ENCODE measurements around the gene AIF1L. TPM values are rescaled to one million over a fixed set of nuclear protein-coding genes. Genes with fewer than 3 reads are reported as not detected.

Gene AIF1L
- polyA plus RNA-seq, 1 donor (not counting 4 experiments of a cell fraction or from before 2014, with no cell fraction given) = 1.5 TPM

DNA sequence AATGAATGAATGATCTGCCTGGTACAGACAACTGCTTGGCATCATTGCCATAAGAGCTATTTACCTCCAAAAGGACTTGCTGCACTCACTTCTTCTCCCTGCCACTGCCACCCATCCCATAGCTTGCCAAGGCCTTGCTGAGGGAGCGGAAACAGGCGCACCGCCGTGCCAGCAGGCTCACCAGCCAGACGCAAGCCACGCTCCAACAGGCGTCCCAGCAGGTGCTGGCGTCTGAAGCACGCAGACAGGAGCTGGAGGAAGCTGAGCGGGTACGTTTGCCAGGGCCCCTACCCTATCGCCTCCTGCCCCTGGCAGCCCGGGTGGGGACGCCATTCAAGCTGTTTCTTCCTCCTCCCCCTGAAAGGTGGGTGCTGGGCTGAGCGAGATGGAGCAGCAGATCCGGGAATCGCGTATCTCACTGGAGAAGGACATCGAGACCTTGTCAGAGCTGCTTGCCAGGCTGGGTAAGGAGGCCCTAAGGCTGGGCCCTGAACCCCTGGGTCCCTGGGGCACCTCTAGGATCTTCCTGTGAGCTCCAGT lies 8.9 kb upstream of the AIF1L start:
- DNase-seq (ENCODE audit: low read depth, low spot score) = no peak
- Histone ChIP-seq H3K4me3 (ENCODE audit: control insufficient read depth in 2 of 3, extremely low read depth in 1 of 3, insufficient read depth in 2 of 3, low read depth in 1 of 3, low read length in 3 of 3) (no peak overlapping the region), H3K36me3 (ENCODE audit: control insufficient read depth in 2 of 2, extremely low read depth in 1 of 2, insufficient read depth in 2 of 2, low read length in 2 of 2) (no peaks in the 10 kb centered on the region), H3K9ac (ENCODE audit: control insufficient read depth, extremely low read depth, insufficient read depth, low read length) (no peak overlapping the region), H3K4me2 (ENCODE audit: control insufficient read depth, extremely low read depth, insufficient read depth, low read depth, low read length) (no peak overlapping the region), H3K4me1 (ENCODE audit: control insufficient read depth, extremely low read depth, insufficient read depth, low read length) (peaks cover 6% of the 10 kb centered on the region), H3K27me3 (ENCODE audit: control insufficient read depth, extremely low read depth, insufficient read depth, low read length) (peaks cover 5% of the 10 kb centered on the region), H4K20me1 (ENCODE audit: control insufficient read depth, extremely low read depth, insufficient read depth, low read length) (no peaks in the 10 kb centered on the region), H2AFZ (ENCODE audit: control insufficient read depth, low read length) (no peak overlapping the region), H3K27ac (ENCODE audit: control insufficient read depth, insufficient read depth, low read length) (no peak overlapping the region), H3K9me1 (ENCODE audit: control insufficient read depth, extremely low read depth, insufficient read depth, low read length) (no peaks in the 10 kb centered on the region), H3K9me3 (ENCODE audit: control insufficient read depth, low read depth, low read length) (no peaks in the 10 kb centered on the region), H3K79me2 (ENCODE audit: control insufficient read depth, insufficient read depth, low read length) (no peaks in the 10 kb centered on the region)
- TF ChIP-seq, protein P1, sequence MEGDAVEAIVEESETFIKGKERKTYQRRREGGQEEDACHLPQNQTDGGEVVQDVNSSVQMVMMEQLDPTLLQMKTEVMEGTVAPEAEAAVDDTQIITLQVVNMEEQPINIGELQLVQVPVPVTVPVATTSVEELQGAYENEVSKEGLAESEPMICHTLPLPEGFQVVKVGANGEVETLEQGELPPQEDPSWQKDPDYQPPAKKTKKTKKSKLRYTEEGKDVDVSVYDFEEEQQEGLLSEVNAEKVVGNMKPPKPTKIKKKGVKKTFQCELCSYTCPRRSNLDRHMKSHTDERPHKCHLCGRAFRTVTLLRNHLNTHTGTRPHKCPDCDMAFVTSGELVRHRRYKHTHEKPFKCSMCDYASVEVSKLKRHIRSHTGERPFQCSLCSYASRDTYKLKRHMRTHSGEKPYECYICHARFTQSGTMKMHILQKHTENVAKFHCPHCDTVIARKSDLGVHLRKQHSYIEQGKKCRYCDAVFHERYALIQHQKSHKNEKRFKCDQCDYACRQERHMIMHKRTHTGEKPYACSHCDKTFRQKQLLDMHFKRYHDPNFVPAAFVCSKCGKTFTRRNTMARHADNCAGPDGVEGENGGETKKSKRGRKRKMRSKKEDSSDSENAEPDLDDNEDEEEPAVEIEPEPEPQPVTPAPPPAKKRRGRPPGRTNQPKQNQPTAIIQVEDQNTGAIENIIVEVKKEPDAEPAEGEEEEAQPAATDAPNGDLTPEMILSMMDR (optimal IDR thresholded peaks at IDR 0.05 in 1 of 3, IDR thresholded peaks at IDR 0.05 in 1 of 3, conservative IDR thresholded peaks at IDR 0.05 in 1 of 3; ENCODE audit: extremely low read depth in 1 of 3, insufficient read depth in 2 of 3, low read length in 3 of 3) = no peak
- no peak for TF ChIP-seq EZH2 (IDR thresholded peaks at IDR 0.05; ENCODE audit: low read length)
- dilution Hi-C loops (cut with MboI; ENCODE audit: extremely low pct_ligation_motif_present, low sequenced_read_pairs) = no loop called here
- no peak for FAIRE-seq

DNA sequence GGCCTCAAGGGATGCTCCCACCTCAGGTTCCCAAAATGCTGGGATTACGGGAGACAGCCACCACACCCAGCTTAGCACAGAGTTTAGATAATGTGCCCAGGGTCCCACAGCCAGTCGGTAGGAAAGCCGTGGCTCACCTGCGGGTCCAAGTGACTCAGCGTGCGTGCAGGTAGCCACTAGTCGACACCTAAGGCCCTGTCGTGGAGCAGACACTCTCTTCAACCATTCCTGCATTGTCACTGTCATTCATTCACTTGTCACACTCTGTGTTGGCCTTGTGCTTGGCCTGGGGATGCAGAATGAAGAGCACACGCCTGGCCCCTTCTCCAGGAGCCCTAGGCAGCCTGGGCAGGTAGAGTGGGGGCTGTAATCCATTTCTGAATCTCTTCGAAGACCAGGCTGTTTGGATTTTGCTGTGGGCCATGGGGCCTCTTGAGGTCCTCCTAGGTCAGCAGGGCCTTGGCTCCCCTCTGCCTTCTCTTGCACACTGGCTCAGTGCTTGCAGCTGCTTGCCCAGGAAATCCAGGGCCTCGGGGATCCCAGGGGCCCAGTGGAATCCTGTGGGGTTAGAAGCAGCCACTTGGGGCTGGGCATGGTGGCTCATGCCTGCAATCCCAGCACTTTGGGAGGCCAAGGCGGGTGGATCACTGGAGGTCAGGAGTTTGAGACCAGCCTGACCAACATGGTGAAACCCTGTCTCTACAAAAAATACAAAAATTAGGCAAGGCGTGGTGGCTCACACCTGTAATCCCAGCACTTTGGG lies 6.1 kb upstream of the AIF1L start:
- Histone ChIP-seq H3K4me1 (ENCODE audit: control insufficient read depth, extremely low read depth, insufficient read depth, low read length) (peaks cover 6% of the 10 kb centered on the region), H3K9me1 (ENCODE audit: control insufficient read depth, extremely low read depth, insufficient read depth, low read length) (no peaks in the 10 kb centered on the region)
- dilution Hi-C loops (cut with MboI; ENCODE audit: extremely low pct_ligation_motif_present, low sequenced_read_pairs) = no loop called here

More for the DNA sequence above, 6.1 kb upstream of the AIF1L start:
- no peaks in the 10 kb centered on the region for H4K20me1 ChIP-seq (ENCODE audit: control insufficient read depth, extremely low read depth, insufficient read depth, low read length)
- no peaks in the 10 kb centered on the region for H3K79me2 ChIP-seq (ENCODE audit: control insufficient read depth, insufficient read depth, low read length)
- H3K4me2 ChIP-seq (ENCODE audit: control insufficient read depth, extremely low read depth, insufficient read depth, low read depth, low read length) = no peak overlapping the region
- H3K9ac ChIP-seq (ENCODE audit: control insufficient read depth, extremely low read depth, insufficient read depth, low read length) = no peak overlapping the region
- peaks cover 10% of the 10 kb centered on the region for H3K27me3 ChIP-seq (ENCODE audit: control insufficient read depth, extremely low read depth, insufficient read depth, low read length)
- no peaks in the 10 kb centered on the region for H3K9me3 ChIP-seq (ENCODE audit: control insufficient read depth, low read depth, low read length)
- H3K4me3 ChIP-seq (ENCODE audit: control insufficient read depth in 2 of 3, extremely low read depth in 1 of 3, insufficient read depth in 2 of 3, low read depth in 1 of 3, low read length in 3 of 3) = no peak overlapping the region
- H2AFZ ChIP-seq (ENCODE audit: control insufficient read depth, low read length) = no peak overlapping the region
- DNase-seq (ENCODE audit: low read depth, low spot score) (no peak), FAIRE-seq (no peak)
- H3K36me3 ChIP-seq (ENCODE audit: control insufficient read depth in 2 of 2, extremely low read depth in 1 of 2, insufficient read depth in 2 of 2, low read length in 2 of 2) = no peaks in the 10 kb centered on the region
- TF ChIP-seq, protein P1 (optimal IDR thresholded peaks at IDR 0.05 in 1 of 3, IDR thresholded peaks at IDR 0.05 in 1 of 3, conservative IDR thresholded peaks at IDR 0.05 in 1 of 3; ENCODE audit: extremely low read depth in 1 of 3, insufficient read depth in 2 of 3, low read length in 3 of 3) = no peak
- no peak for TF ChIP-seq EZH2 (IDR thresholded peaks at IDR 0.05; ENCODE audit: low read length)
- no peak overlapping the region for H3K27ac ChIP-seq (ENCODE audit: control insufficient read depth, insufficient read depth, low read length)
